ENCODE data around the gene CDC34. TPM values are rescaled to one million over a fixed set of nuclear protein-coding genes. Genes with fewer than 3 reads are reported as not detected.

Gene CDC34
- total RNA-seq, 1 experiment from 2014 or later = 87.4 TPM

DNA sequence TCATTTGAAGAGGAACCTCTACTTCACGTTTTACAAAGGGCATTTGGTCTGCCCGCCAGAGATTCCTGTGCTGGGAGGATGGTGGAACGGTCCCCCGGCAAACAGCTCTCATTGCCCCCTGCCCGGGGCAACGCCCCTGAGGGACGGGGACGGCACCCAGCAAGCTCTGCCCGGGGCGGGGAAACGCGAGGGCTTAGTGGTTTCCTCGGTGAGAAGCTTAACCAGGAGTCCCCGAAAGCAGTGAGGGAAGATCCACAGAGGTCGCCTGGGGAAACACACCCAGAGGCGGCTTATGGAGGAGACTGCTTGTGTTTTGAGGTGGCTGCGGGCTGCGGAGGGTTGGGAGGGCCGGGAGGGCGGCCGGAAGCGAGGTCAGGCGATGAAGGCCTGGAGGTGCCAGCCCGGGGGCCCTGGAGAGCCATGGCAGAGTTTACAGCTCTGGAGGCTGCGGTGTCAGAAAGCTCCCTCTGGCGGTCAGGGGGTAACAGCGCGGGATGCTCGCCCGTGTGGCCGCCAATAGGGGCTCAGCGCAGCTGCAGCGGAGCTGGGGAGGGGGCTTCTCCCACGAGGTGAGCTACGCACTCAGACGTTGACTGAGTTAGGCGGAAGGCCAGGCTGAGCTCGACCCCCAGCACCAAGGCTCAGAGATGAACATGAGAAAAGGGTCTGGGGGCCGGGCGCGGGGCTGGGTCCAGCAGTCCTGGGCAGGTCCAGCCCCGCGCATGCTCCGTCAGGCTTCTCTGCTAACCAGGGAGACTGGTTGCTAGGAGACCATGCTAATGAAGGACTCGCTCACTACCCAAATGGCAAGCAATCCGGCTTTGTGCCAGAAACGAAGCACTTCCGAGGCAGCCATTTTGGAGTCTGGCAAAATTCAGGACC lies 24.9 kb upstream of the CDC34 start (continued):
- TF ChIP-seq FOSL1 (IDR thresholded peaks at IDR 0.05; ENCODE audit: low read depth) (no peak), ZNF274 (IDR thresholded peaks at IDR 0.05; ENCODE audit: low read depth, low read length) (no peak), TCF7L2 (IDR thresholded peaks at IDR 0.05; ENCODE audit: borderline replicate concordance, extremely low read depth, insufficient read depth, insufficient read length) (no peak), EZH2 (IDR thresholded peaks at IDR 0.05) (no peak), SP1 (IDR thresholded peaks at IDR 0.05; ENCODE audit: low read depth) (no peak)
- TF ChIP-seq, protein P1, sequence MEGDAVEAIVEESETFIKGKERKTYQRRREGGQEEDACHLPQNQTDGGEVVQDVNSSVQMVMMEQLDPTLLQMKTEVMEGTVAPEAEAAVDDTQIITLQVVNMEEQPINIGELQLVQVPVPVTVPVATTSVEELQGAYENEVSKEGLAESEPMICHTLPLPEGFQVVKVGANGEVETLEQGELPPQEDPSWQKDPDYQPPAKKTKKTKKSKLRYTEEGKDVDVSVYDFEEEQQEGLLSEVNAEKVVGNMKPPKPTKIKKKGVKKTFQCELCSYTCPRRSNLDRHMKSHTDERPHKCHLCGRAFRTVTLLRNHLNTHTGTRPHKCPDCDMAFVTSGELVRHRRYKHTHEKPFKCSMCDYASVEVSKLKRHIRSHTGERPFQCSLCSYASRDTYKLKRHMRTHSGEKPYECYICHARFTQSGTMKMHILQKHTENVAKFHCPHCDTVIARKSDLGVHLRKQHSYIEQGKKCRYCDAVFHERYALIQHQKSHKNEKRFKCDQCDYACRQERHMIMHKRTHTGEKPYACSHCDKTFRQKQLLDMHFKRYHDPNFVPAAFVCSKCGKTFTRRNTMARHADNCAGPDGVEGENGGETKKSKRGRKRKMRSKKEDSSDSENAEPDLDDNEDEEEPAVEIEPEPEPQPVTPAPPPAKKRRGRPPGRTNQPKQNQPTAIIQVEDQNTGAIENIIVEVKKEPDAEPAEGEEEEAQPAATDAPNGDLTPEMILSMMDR (IDR thresholded peaks at IDR 0.05 in 2 of 3, conservative IDR thresholded peaks at IDR 0.05 in 1 of 3; ENCODE audit: borderline replicate concordance in 1 of 3, insufficient read depth in 1 of 3, low read depth in 2 of 3, low read length in 2 of 3) = peak; percentile 92 to 98 (median 93)
- TF ChIP-seq, protein P2, sequence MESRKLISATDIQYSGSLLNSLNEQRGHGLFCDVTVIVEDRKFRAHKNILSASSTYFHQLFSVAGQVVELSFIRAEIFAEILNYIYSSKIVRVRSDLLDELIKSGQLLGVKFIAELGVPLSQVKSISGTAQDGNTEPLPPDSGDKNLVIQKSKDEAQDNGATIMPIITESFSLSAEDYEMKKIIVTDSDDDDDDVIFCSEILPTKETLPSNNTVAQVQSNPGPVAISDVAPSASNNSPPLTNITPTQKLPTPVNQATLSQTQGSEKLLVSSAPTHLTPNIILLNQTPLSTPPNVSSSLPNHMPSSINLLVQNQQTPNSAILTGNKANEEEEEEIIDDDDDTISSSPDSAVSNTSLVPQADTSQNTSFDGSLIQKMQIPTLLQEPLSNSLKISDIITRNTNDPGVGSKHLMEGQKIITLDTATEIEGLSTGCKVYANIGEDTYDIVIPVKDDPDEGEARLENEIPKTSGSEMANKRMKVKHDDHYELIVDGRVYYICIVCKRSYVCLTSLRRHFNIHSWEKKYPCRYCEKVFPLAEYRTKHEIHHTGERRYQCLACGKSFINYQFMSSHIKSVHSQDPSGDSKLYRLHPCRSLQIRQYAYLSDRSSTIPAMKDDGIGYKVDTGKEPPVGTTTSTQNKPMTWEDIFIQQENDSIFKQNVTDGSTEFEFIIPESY (IDR thresholded peaks at IDR 0.05; ENCODE audit: extremely low read depth, insufficient replicate concordance, low read length) = no peak
